Aortic smooth muscle cell (primary cell): ENCODE measurements around the gene TBC1D13. TPM values are rescaled to one million over a fixed set of nuclear protein-coding genes. Genes with fewer than 3 reads are reported as not detected.

ENCODE experiments used
- total RNA-seq: library from RNA; depleted of rRNA; stranded (reverse); fragments of >200 nt; gene quantifications from 2 replicates; pipeline ENCODE4 v1.2.3, GENCODE V29; 2014

TBC1D13 gene
- 10.2 and 10.9 TPM in 2 replicates for total RNA-seq

DNA sequence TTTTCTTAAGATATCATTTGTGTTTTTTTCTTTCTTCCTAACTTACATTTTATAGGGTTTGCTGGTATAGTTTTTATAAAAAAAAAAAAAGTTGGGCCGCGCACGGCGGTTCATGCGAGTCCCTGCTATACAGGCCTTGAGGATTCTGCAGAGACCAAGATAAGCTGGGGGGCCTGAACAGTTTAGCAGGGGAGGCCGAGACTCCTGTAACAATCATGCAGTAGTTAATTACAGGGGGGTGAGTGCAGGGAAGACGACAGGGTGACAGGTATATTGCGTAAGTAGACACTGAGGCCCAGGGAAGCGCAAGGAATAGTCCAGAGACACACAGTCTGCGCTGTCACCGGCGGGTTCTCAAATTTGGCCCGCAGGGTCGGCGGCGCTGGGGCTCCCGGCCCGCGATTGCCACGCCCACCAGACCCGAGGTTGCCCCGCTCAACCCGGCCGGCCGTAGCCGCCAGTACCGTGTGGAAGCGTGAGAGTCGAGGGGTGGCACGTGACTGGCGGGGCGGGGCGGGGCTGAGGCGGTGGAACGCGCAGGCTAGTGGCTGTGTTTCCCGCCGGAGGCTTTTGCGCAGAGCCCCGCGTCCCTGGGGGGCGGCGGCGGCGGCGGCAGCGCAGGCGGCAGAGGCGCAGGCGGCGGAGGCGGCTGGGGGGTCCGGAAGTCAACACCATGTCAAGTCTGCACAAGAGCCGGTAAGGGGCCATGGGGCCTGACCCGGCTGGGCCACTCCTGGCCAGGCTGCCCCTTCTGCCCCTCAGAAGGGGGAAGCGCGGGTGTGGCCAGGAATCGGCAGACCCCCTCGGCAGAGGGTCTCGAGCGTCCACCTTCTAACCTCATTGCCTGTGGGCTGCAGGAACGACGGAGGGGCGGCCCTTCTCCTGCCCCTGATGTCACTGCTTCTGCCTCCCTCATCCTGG lies at the start of gene TBC1D13:
Gene TBC1D13, plus strand, starts transcription at position 573 of the 921 bp plus-strand sequence. Its CDS starts 101 bp downstream, at position 674.

DNA sequence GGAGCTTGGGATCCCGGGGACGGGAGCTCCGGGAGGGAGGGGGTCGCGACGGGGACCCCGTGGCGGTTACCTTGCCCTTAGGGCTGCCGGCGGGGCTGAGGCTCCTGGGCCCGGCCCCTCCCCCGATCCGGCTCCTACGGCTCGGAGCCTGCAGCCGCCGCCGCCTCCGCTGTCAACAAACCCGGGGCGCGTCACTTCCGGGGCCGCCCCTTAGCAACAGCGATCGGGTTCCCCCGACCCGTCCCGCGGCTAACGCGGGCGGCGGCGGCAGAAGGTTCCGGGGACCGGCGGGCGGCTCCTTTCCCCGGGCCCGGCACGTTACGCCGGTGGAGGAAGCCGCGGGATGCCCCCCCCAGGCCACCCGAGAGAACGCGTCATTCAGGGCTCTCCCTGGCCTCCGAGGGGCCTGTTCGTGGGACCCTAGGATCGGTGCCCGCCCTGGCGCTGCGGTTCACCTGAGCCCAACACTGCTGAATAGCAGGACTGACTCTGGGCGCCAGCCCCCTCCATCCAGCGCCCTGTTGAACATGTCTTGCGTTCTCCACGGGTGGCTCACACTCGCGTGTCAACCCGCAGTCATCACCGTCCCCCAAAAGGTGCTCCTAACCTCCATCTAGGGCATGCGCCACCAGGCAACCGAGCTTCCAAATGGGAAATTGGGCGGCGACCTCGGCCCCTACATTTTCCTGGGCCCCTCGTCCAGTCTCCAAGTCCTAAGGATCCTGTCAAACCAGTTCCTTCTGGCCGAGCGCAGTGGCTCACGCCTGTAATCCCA lies 15.1 kb upstream of the TBC1D13 start, which contains the start of gene ZER1:
Gene ZER1, minus strand, starts transcription at position 183 of the 775 bp plus-strand sequence. CDS start 16,362 bp downstream, outside the sequence.

GRCh38 chr9:128818099-128818838 lies 31.2 kb downstream of the TBC1D13 start, which contains the start of gene ENDOG:
Gene ENDOG, plus strand, starts transcription at chr9:128818500. Its CDS starts 185 bp downstream, at chr9:128818685.

DNA sequence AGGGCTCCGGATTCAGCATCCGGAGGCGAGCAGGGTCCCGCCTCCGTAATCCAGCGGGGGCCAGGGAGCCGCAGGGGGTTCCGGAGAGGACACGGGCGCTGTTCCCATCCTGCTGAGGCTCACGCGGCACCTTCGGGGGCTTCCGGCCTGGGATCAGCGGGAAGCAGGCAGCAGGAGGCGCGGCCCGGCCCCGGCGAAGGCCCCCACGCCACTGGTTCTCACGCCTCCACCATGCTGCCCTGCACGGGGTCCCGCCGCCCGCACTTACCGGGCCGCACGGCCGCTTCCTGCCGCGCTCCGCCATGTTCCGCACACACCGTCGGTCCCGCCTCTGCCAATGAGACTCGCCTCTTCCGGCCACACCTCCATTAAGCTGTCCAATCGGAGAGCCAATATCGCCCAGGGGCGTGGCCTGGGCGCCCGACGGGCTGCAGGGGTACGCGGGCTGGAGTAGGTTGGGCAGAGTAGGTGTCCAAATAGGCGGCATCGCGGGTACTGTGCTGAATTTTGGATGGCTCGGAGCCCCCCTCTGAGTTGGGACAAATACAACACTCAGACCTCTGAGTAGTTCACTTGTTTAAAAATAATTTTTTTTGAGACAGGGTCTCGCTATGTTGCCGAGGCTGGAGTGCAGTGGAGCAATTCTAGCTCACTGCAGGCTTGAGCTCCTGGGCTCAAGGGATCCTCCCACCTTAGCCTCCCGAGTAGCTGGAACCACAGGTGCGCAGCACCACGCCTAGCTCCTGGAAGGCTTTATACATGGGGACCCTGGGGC lies 42.6 kb downstream of the TBC1D13 start, which contains the start of gene SPOUT1:
Gene SPOUT1, minus strand, starts transcription at position 318 of the 775 bp plus-strand sequence. Its CDS starts 14 bp downstream, at position 304.

Other genes starting within 250 kb of the TBC1D13 start
- gene SPTAN1, start 234.7 kb upstream of the TBC1D13 start, total RNA-seq = 514 and 596 TPM in 2 replicates
- gene DYNC2I2, start 130.4 kb upstream of the TBC1D13 start, total RNA-seq = 56.8 and 67.6 TPM in 2 replicates
- gene SET, start 98.0 kb upstream of the TBC1D13 start, total RNA-seq = 652 and 693 TPM in 2 replicates
- gene PKN3, start 84.8 kb upstream of the TBC1D13 start, total RNA-seq = 2.8 TPM in 2 replicates
- 23.3 and 27.0 TPM in 2 replicates for gene ZDHHC12, start 63.1 kb upstream of the TBC1D13 start, total RNA-seq
- 16.4 and 22.1 TPM in 2 replicates for gene ZER1, start 15.3 kb upstream of the TBC1D13 start, total RNA-seq
- 18.5 and 29.1 TPM in 2 replicates for gene ENDOG, start 31.2 kb downstream of the TBC1D13 start, total RNA-seq
- gene SPOUT1, start 42.5 kb downstream of the TBC1D13 start, total RNA-seq = 9.7 and 12.4 TPM in 2 replicates
- 7.6 and 10.3 TPM in 2 replicates for gene KYAT1, start 94.7 kb downstream of the TBC1D13 start, total RNA-seq
- gene LRRC8A, start 94.9 kb downstream of the TBC1D13 start, total RNA-seq = 64.7 and 65.5 TPM in 2 replicates
- 5.7 and 9.8 TPM in 2 replicates for gene PHYHD1, start 133.7 kb downstream of the TBC1D13 start, total RNA-seq
- gene DOLK, start 160.3 kb downstream of the TBC1D13 start, total RNA-seq = 28.4 and 30.3 TPM in 2 replicates
- gene NUP188, start 160.4 kb downstream of the TBC1D13 start, total RNA-seq = 28.2 and 44.8 TPM in 2 replicates
- 33.4 and 38.2 TPM in 2 replicates for gene SH3GLB2, start 241.1 kb downstream of the TBC1D13 start, total RNA-seq
- gene MIGA2, start 249.4 kb downstream of the TBC1D13 start, total RNA-seq = 20.1 and 22.7 TPM in 2 replicates